GM12874 (cell line): ENCODE measurements around the gene CSNK2A1.

Experiments used
- CTCF ChIP-seq: IDR thresholded peaks from 2 replicates; pipeline ENCODE4 v1.5.1; 2011; ENCODE audit warnings: low read depth, mild to moderate bottlenecking, control low read depth, low read length, moderate library complexity; ENCODE audit not compliant: insufficient read depth

The CSNK2A1 gene

GRCh38 chr20:426566-426965, 117.0 kb downstream of the CSNK2A1 start:
- TF ChIP-seq CTCF = no peak
